NK-92 (cell line): ENCODE measurements around the gene CRIM1.

Experiments used
- DNase-seq: peaks from one replicate; lab custom pipeline; 2025; ENCODE audit not compliant: unreplicated experiment; lab: John Stamatoyannopoulos, UW

The CRIM1 gene

GRCh38 chr2:36394804-36395203 is 39.2 kb downstream of the CRIM1 start:
- no peak for DNase-seq

- DNase-seq = no peak
Measured at GRCh38 chr2:36395866-36396265, 40.3 kb downstream of the CRIM1 start.

- DNase-seq = no peak
Measured at GRCh38 chr2:36396878-36397539, 41.4 kb downstream of the CRIM1 start.

GRCh38 chr2:36397728-36398413 is 42.3 kb downstream of the CRIM1 start:
- DNase-seq = no peak

GRCh38 chr2:36399050-36399449 is 43.5 kb downstream of the CRIM1 start:
- no peak for DNase-seq

GRCh38 chr2:36403675-36404230 is 48.2 kb downstream of the CRIM1 start:
- no peak for DNase-seq

GRCh38 chr2:36404318-36404717 is 48.7 kb downstream of the CRIM1 start:
- DNase-seq = no peak

- no peak for DNase-seq
Measured at GRCh38 chr2:36404754-36405153, 49.2 kb downstream of the CRIM1 start.

- DNase-seq = no peak
Measured at GRCh38 chr2:36405183-36405582, 49.6 kb downstream of the CRIM1 start.

- no peak for DNase-seq
Measured at GRCh38 chr2:36406296-36406695, 50.7 kb downstream of the CRIM1 start.

- no peak for DNase-seq
Measured at GRCh38 chr2:36407413-36407812, 51.8 kb downstream of the CRIM1 start.

GRCh38 chr2:36408198-36408703 is 52.7 kb downstream of the CRIM1 start:
- no peak for DNase-seq

- no peak for DNase-seq
Measured at GRCh38 chr2:36409335-36409734, 53.8 kb downstream of the CRIM1 start.

GRCh38 chr2:36409935-36410334 is 54.4 kb downstream of the CRIM1 start:
- DNase-seq = no peak

- no peak for DNase-seq
Measured at GRCh38 chr2:36410681-36411080, 55.1 kb downstream of the CRIM1 start.

- DNase-seq = no peak
Measured at GRCh38 chr2:36411962-36412444, 56.4 kb downstream of the CRIM1 start.

- DNase-seq = no peak
Measured at GRCh38 chr2:36413218-36413617, 57.6 kb downstream of the CRIM1 start.

- DNase-seq = no peak
Measured at GRCh38 chr2:36414307-36414706, 58.7 kb downstream of the CRIM1 start.

- DNase-seq = no peak
Measured at GRCh38 chr2:36415381-36416022, 59.9 kb downstream of the CRIM1 start.

- DNase-seq = no peak
Measured at GRCh38 chr2:36416370-36417165, 61.0 kb downstream of the CRIM1 start.
